Myocyte (in vitro differentiated cells): ENCODE data around the gene PCNX2. TPM values are rescaled to one million over a fixed set of nuclear protein-coding genes. Genes with fewer than 3 reads are reported as not detected.
"Not testable (repeated sequence)": the region's sequence is repeated elsewhere in the genome, so short reads cannot be mapped to it uniquely, and the experiment has no call there.

Experiments used
- DNase-seq: peaks from one replicate; pipeline ENCODE4 v3.0.0-alpha.2; 2012; ENCODE audit warnings: low read depth
- total RNA-seq: library from RNA; depleted of rRNA; stranded (reverse); fragments of >200 nt; gene quantifications from 2 replicates; pipeline ENCODE4 v1.2.3, GENCODE V29; 2014

The PCNX2 gene
- total RNA-seq, 1 donor from 2014 or later, result 2.3 TPM

- no peak for DNase-seq
Measured at GRCh38 chr1:233170741-233171140, 124.8 kb downstream of the PCNX2 start.

- no peak for DNase-seq
Measured at GRCh38 chr1:233168384-233168783, 127.1 kb downstream of the PCNX2 start.

- DNase-seq, result no peak
Measured at GRCh38 chr1:233166896-233167295, 128.6 kb downstream of the PCNX2 start.

- no peak for DNase-seq
Measured at GRCh38 chr1:233163696-233164095, 131.8 kb downstream of the PCNX2 start.

GRCh38 chr1:233158322-233158721 is 137.2 kb downstream of the PCNX2 start:
- DNase-seq, result no peak

GRCh38 chr1:233157245-233157644 is 138.3 kb downstream of the PCNX2 start:
- no peak for DNase-seq

GRCh38 chr1:233151861-233152260 is 143.7 kb downstream of the PCNX2 start:
- no peak for DNase-seq

GRCh38 chr1:233144434-233144833 is 151.1 kb downstream of the PCNX2 start:
- no peak for DNase-seq

- no peak for DNase-seq
Measured at GRCh38 chr1:233143241-233143640, 152.3 kb downstream of the PCNX2 start.

GRCh38 chr1:233140974-233141373 is 154.6 kb downstream of the PCNX2 start:
- DNase-seq, result no peak

- DNase-seq, result peak; percentile 69
Measured at GRCh38 chr1:233140499-233140898, 155.0 kb downstream of the PCNX2 start.

- no peak for DNase-seq
Measured at GRCh38 chr1:233138788-233139585, 156.5 kb downstream of the PCNX2 start.

GRCh38 chr1:233135833-233136232 is 159.7 kb downstream of the PCNX2 start:
- no peak for DNase-seq

GRCh38 chr1:233132445-233132844 is 163.1 kb downstream of the PCNX2 start:
- no peak for DNase-seq

GRCh38 chr1:233129031-233129430 is 166.5 kb downstream of the PCNX2 start:
- DNase-seq, result not testable (repeated sequence)

GRCh38 chr1:233127157-233127556 is 168.4 kb downstream of the PCNX2 start:
- no peak for DNase-seq

GRCh38 chr1:233122779-233123178 is 172.7 kb downstream of the PCNX2 start:
- no peak for DNase-seq

- DNase-seq, result no peak
Measured at GRCh38 chr1:233121947-233122559, 173.5 kb downstream of the PCNX2 start.

GRCh38 chr1:233114860-233115259 is 180.7 kb downstream of the PCNX2 start:
- DNase-seq, result no peak

- peak; percentile 5 for DNase-seq
Measured at GRCh38 chr1:233114159-233114558, 181.4 kb downstream of the PCNX2 start.

- peak; percentile 96 for DNase-seq
Measured at GRCh38 chr1:233113009-233113879, 182.3 kb downstream of the PCNX2 start.
